HFFc6 (cell line): ENCODE results near the gene SLC38A4. TPM values are rescaled to one million over a fixed set of nuclear protein-coding genes. Genes with fewer than 3 reads are reported as not detected.
A peak's percentile ranks its signal among the peaks of the same experiment; 100 is the strongest.

ENCODE experiments used
- DNase-seq: peaks from one replicate; pipeline ENCODE4 v3.0.0-alpha.2; 2018
- H3K27ac Mint-ChIP-seq: 2 replicates; pipeline ENCODE4 v1.8.0; 2020; ENCODE audit warnings: mild to moderate bottlenecking, mixed read lengths
- H3K27me3 Mint-ChIP-seq: 2 replicates; pipeline ENCODE4 v1.8.0; 2021; ENCODE audit warnings: mild to moderate bottlenecking, moderate library complexity, mixed read lengths; ENCODE audit not compliant: insufficient read depth
- H3K36me3 Mint-ChIP-seq: 2 replicates; pipeline ENCODE4 v1.8.0; 2021; ENCODE audit warnings: low read depth, mixed read lengths
- H3K4me1 Mint-ChIP-seq: 2 replicates; pipeline ENCODE4 v1.8.0; 2020; ENCODE audit warnings: low read depth, mixed read lengths
- H3K4me3 Mint-ChIP-seq: 2 replicates; pipeline ENCODE4 v1.8.0; 2020; ENCODE audit warnings: mild to moderate bottlenecking, moderate library complexity, mixed read lengths
- H3K9me3 Mint-ChIP-seq: 2 replicates; pipeline ENCODE4 v1.8.0; 2020; ENCODE audit warnings: mild to moderate bottlenecking, mixed read lengths
- total RNA-seq, 6 experiments: library from RNA; stranded (reverse); fragmentation: NEBNext Ultra II Directional; extraction: Animal tissue kit (Norgen Biotek cat#: 25700); gene quantifications; 2 replicates in 1 of 6; 3 replicates in 5 of 6; pipeline ENCODE4 v1.2.3, GENCODE V29; 2021
- TF ChIP-seq, protein P1 (sequence below): fragments of 200-600 bp; sonication (generic); IDR thresholded peaks from 2 replicates; pipeline ENCODE4 v1.5.0; 2021; ENCODE audit warnings: antibody characterized with exemption, mild to moderate bottlenecking

The SLC38A4 gene
- total RNA-seq, 6 experiments from 2014 or later: 8.5 to 14.2 (median 10.7) TPM

GRCh38 chr12:46831335-46832129, 5.7 kb upstream of the SLC38A4 start:
- Mint-ChIP-seq H3K4me1 (peaks cover 17% of the 10 kb centered on the region), H3K36me3 (no peaks in the 10 kb centered on the region), H3K4me3 (peak overlapping the region; percentile 84), H3K27ac (no peak overlapping the region), H3K27me3 (peaks cover 14% of the 10 kb centered on the region), H3K9me3 (no peaks in the 10 kb centered on the region)
- DNase-seq: no peak
- TF ChIP-seq, protein P1, sequence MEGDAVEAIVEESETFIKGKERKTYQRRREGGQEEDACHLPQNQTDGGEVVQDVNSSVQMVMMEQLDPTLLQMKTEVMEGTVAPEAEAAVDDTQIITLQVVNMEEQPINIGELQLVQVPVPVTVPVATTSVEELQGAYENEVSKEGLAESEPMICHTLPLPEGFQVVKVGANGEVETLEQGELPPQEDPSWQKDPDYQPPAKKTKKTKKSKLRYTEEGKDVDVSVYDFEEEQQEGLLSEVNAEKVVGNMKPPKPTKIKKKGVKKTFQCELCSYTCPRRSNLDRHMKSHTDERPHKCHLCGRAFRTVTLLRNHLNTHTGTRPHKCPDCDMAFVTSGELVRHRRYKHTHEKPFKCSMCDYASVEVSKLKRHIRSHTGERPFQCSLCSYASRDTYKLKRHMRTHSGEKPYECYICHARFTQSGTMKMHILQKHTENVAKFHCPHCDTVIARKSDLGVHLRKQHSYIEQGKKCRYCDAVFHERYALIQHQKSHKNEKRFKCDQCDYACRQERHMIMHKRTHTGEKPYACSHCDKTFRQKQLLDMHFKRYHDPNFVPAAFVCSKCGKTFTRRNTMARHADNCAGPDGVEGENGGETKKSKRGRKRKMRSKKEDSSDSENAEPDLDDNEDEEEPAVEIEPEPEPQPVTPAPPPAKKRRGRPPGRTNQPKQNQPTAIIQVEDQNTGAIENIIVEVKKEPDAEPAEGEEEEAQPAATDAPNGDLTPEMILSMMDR: no peak

- no peak for DNase-seq
- TF ChIP-seq, protein P1: no peak
- H3K27me3 Mint-ChIP-seq: peaks cover 14% of the 10 kb centered on the region
- H3K27ac Mint-ChIP-seq: no peak overlapping the region
- H3K9me3 Mint-ChIP-seq: no peaks in the 10 kb centered on the region
- no peaks in the 10 kb centered on the region for H3K36me3 Mint-ChIP-seq
- peak overlapping the region; percentile 84 for H3K4me3 Mint-ChIP-seq
- peaks cover 23% of the 10 kb centered on the region for H3K4me1 Mint-ChIP-seq
These were observed 5.0 kb upstream of the SLC38A4 start for GRCh38 chr12:46830731-46831334.

DNA sequence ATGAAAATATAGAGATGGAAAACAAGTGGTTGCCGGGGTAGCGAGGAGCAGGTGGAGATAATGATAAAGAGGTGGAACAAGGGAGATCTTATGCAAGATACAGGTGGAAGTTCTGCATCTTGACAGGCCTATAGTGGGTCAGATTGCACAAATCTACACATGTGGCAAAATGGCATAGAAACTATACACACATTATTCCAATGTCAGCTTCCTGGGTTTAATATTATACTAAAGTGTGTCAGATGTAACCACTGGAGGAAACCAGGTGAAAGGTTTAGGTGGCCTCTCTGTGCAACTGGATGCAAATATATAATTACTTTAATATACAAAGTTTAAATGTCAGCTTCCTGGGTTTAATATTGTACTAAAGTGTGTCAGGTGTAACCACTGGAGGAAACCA, 1.1 kb downstream of the SLC38A4 start:
- Mint-ChIP-seq H3K4me1 (peaks cover 27% of the 10 kb centered on the region), H3K4me3 (no peak overlapping the region), H3K27ac (no peak overlapping the region), H3K9me3 (no peaks in the 10 kb centered on the region), H3K27me3 (no peaks in the 10 kb centered on the region; the same call in 1 of the 2 replicates), H3K36me3 (no peaks in the 10 kb centered on the region; the same call in 1 of the 2 replicates)
- TF ChIP-seq, protein P1: no peak
- no peak for DNase-seq

DNA sequence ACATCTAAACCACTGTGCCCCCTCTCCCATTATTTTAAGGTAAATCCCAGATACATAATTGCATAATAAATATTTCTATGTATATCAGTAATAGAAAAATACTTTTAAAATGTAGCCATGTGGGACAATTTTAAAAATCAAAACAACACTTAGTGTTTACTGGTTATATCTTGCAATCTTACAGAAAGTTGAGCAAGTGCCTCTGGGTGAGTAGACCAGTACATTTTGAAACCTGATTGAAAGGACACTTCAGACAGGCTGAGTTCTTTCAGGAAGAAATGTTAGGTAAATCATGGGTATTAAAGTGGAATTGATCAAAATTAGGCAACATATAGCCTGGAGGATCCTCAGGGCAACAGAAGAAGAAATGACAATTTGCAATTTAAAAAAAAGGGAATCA, 7.2 kb downstream of the SLC38A4 start:
- no peaks in the 10 kb centered on the region; the same call in 1 of the 2 replicates for H3K27me3 Mint-ChIP-seq

DNA sequence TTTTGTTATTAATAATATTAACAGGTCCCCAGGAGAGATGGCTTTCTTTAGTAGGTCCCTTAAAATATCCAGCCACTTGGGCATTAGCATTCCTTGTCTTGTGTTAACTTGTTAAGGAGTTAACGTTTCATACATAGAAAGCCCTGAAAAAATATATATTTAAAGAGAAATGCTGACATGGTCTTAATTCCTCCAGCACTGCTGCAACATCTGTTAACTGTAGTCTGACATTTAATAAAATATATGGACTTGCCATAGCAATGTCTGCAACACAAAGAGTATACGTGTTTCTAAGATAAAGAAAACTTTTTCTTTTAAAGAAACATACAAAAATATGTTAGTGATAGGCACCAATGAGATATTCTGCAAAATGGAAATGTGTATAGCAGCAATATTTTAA, 10.0 kb downstream of the SLC38A4 start:
- H3K36me3 Mint-ChIP-seq: no peaks in the 10 kb centered on the region
- TF ChIP-seq, protein P1: no peak
- no peaks in the 10 kb centered on the region for H3K9me3 Mint-ChIP-seq
- H3K4me3 Mint-ChIP-seq: no peak overlapping the region
- no peak overlapping the region for H3K27ac Mint-ChIP-seq
- 0 out of 2 replicates have a peak, but pooled peaks cover 5% of the 10 kb centered on the region for H3K4me1 Mint-ChIP-seq
- H3K27me3 Mint-ChIP-seq: no peaks in the 10 kb centered on the region
- DNase-seq: no peak

More for the DNA sequence above, 7.2 kb downstream of the SLC38A4 start:
- Mint-ChIP-seq H3K27ac (no peak overlapping the region), H3K9me3 (no peaks in the 10 kb centered on the region), H3K4me1 (no peaks in the 10 kb centered on the region), H3K4me3 (no peak overlapping the region), H3K36me3 (no peaks in the 10 kb centered on the region; the same call in 1 of the 2 replicates)
- TF ChIP-seq, protein P1: no peak
- no peak for DNase-seq
